ENCODE results near the gene LTC4S.

LTC4S gene

DNA sequence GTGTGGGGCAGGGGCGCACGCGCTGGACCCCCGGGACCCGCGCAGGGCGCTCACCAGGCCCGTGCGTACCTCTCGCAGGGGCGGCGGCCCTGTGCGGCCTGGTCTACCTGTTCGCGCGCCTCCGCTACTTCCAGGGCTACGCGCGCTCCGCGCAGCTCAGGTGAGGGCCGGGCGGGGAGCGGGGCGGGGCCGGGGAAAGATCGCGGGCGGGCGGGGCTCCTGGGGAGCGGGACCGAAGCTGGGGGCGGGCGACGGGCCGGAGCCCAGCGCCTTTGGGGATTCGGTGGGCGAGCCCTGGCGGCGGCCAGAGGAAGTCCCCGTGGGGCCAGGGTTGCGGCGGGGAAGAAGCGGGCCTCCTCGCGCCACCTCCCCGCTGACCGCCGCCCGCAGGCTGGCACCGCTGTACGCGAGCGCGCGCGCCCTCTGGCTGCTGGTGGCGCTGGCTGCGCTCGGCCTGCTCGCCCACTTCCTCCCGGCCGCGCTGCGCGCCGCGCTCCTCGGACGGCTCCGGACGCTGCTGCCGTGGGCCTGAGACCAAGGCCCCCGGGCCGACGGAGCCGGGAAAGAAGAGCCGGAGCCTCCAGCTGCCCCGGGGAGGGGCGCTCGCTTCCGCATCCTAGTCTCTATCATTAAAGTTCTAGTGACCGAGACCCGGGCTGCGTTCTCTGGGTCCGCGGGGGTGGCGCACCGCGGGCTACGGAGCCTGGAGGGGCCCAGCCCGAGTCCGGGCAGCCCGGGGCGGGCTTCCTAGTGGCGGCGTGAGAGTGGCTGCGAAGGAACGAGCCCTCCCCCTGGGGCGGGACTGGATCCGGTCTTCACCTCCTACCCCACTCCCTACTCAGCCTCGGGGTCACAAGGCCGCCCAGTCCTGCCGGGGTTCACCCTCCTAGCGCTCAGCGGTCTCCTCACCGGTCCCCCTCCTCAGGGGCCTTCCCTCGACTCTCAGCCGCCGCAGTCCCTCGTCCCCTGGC lies 2.4 kb downstream of the LTC4S start:
- DNase-seq: peak; percentile 45 to 67

DNA sequence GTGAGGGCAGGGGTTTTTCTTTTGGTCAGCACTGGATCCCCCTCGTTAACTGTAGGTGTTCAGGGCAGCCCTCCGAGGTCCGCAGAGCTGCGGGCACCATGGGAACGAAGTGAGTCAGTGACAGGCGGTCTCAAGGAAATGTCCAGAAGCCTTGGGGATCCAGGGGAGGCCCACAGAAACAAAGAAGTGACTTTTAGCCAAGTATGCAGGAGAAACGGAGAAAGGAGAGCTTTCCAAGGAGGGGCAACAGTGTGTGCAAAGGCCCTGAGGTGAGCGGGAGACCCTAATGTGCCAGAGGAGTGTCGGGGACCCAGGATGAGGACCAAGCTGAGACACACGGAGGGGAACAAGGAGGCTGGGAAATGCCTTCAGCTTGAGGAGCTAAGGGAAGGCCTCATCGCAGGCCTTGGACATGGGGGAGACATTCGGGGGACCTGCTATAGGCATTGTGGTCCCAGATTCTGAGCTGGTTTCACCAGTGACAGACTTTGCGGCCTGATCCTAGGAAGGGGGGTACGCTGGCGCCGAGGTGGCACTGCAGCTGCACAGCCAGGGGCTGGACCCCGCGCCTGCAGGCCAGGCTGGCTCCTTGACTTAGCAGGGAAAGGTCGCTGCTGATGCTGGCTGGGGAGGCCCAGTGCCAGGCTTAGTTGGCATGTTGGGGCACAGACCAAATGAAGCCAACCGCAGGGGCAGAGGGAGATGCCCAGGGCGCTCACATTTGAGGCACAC lies 3.3 kb downstream of the LTC4S start:
- DNase-seq: no peak

DNA sequence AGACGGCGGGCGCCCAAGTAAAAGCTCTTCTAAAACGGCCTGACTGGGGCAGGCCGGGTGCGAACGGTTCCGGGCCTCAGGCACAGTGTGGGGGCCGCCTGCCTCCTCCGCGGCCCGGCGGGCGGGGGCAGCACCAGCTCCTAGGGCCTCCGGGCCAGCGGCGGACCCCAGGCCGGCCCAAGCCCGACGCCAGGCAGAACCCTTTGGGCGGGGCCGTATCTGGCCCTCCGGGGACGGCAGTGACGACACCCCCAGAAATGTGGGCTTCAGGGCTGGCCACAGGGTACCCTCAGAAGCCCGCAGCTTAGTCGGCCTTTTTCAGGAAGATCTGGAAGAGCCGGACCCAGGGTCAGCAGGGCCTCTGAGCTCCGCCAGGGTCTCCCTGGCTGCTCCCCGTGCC lies 4.0 kb downstream of the LTC4S start:
- DNase-seq: no peak

DNA sequence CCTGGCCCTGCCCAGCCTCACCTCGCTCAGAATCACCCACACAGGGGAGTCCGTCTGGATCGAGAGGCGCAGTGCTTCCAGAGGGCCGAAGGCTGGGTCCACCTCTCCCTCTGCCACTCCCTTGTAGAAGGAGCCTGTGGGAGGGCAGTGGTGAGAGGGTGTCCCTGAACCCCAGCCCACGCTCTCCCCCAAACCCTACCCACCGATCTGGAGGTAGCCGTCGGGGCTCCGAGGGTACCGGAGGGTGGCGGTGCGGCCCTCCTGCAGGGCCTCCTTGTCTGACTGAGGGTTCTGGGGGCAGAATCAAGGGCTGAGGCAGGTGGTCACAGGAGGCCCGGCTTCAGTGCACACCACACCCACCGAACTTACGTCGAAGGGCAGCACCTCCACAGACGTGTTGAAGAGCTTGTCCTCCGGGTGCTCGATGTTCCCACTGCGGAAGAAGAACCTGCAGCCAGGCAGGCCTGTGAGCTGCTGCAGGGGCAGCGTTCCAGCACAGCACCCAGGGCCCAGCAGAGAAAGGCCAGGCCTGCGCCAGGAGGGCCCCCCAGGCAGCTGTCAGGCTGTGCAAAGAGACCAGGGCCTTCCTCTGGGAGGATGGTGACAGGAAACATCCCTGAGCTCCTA lies 4.5 kb downstream of the LTC4S start:
- DNase-seq: no peak

DNA sequence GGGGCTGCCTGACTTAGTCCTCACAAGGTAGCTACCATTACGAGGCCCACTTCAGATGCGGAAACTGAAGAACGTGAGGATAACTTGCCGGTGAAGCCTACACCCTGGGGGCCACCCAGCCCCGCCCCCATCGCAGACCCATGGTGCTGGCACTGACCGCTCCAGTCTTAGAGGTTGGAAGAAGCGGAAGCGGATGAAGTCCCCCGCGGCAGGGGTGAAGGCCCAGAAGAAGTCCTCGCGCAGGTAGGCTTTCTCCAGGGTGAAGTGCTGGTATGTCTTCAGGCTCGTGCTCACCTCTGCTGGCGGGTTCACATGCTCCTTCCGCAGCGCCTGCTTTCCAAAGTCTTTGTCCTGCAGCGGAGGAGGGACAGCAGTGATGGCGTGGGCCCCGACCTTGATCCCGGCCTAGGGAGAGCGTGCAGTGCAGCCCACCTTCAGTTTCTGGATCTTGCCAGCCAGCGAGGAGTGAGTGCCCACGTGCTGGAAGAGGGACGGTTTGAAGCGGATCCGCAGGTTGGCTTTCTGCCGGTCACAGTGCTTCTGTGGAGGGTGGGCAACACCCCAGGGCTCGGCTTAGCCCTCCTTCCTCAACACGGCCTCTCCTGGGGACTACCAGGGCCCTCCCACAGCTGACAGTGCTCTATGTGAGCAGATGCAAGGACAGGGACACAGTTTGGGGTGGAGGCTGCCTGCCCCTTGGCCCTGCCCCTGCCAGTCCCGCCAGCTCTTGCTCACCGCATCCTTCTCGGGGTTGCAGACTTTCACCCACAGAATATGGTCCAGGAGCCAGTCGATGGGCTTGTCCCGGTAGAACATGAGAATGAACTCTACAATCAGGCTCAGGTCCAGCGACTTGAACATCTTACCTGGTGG lies 5.2 kb downstream of the LTC4S start:
- DNase-seq: no peak

DNA sequence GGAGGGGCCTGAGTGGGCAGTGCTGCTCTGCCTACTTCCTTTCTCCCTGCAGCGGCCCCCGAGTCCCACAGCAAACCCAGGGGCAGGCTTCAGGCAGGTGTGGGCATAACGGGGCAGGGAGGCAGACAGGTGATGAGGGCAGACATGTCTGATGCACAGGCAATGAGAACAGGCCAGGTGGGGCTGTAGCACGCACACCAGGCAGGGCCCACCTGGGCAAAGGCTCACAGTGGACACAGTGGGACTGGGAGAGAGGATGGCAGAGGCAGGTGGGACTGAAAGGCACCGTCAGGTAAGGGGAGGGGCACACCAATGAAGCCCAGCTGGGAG lies 5.8 kb downstream of the LTC4S start:
- DNase-seq: no peak

DNA sequence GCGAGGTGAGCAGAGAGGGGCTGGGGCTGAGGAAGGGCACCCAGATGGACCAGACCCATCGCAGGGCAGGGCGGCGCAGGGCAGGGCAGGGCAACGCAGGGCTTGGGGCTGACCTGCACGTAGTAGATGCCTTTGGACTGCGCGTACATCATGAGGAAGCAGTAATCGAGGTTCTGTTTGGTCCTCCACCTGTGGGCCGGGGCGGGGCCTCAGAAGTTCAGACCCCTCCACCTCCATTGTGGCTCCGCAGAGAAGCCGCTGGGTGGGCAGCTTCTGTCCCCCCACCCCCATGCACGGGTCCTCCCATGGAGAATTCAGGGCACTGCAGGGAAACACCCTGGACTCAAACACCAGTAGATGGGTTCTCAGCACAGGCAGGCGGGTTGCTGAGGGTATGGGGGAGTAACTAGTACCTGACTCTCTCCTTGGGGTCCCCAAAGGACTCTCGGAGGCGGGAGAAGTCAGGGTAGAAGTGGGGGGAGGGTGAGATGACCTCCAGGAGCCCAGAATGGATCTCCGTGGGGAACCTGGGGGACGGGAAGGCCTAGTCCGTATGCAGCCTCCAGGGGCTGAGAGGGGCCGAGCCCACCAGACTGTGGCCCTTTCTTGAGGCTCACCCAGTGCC lies 6.4 kb downstream of the LTC4S start:
- no peak for DNase-seq

DNA sequence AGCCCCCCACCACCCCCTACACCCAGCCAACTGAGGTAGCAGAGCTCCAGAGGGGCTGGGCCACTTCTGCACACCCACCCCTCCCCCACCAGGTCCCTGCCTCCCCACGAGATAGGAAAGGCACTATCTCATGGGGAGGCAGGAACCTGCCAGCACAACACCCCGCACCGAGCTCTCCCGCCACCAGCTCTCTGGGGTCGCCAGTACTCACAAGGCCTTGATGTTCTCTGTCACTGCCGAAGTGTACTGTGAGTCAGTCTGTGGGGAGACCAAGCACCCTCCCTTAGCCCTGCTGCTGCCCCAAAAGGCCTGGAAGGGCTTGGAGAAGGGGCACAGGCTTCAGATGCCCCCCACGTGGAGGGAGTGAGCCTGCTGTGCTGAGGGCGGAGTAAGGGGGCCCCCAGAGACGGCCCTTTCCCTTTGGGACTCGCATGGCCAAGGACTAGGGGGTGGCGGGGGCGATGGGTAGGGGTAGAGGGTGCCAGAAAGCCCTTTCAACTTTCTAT lies 7.0 kb downstream of the LTC4S start:
- no peak for DNase-seq

DNA sequence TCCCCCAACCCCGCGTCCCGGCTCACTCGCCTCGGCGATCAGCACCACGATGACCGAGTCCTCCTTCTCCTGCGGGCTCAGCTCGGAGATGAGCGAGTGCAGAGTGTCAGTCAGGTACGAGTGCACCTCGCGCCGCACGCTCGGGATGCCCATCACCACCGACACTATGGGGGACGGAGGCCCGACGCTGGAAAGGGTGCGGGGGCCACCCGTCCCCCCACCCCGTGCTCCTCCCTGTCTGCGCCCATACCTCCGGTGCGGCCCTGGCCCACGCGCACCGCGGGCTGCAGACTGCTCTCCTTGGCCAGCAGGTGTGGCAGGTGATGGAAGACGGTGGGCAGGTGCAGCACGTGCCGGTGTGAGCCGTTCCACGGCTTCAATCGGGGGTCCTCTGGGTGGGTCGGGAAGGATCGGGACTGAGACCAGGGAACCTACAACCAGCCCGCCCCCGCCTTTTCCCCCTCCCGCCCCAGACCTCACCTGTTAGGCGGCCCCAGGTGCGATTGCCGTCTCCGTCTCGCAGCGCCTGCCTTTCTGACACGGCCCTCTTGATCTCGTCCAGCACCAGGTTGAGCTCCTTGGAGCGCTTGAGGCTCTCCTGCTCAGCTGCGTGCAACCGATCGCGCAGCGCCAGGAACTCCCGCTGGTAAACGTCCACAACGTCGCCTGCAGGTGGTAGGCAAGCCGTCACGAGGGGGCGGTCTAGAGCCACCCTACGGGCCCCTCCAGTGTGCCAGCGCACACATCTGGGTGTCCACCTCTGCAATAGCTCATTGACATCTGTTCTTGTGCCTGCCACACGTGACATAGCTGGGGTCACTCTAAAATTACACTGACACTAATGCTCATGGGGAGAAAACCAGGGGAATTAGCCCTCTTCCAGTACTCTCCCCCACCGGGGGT lies 7.8 kb downstream of the LTC4S start:
- no peak for DNase-seq

DNA sequence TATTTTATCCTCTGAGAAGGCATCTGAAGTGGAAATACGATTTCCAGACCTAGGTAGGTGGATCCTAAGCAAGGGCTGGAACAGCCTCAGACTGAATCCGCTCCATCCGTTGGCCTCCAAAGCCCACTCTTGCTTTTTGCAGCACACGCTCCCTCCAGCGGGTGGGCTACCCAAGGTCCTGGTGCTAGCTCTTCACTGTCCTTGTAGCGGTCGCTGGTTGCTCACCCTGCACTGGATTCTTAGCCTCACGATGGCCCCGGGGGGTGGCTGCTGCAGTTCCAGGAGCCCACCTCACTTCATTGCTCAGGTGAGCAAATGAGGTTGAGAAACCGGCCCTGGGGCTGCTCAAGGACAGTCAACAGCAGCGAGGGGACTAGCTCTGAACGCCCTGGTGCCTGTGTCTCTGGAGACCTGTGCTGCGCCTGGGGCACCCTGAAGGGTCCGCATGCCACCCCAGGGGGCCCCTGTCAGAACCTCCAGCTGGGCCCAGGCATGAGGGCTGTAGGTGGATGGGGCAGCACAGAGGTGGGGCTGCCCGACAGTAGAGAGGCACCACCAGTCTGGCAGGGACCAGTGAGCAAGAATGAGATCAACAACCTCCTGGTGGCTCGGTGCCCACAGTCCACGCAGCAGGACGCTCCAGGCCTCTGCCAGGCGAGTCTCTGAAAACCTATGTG lies 8.6 kb downstream of the LTC4S start:
- DNase-seq: no peak

DNA sequence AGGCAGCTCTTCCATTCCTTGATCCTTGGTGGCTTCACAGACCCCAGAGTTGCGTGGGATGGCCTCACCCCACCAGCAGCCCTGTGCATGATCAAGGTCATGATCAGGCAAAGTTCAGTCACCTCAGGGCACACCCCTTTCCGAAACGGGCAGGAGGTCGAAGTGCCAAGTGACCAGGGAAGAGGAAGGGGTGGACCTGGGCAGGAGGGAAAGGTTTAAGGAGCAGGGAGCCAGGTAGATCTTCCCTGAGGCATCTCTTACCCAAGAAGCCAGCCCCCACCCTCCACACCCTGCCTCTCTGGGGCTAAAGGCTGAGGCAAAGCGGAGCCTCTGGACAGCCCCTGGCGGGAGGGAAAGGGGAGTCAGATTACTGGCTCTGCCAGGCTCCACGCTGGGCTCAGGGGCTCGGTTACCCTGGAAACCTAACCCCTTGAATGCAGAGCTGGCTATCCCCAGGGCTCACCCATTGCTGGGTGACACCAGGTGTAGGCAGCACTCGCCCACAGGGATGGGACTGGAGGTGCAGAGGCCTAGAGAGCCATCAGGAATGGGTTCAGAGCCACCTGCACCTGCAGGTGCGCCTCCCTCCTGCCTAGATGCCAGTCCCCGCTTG lies 9.3 kb downstream of the LTC4S start:
- DNase-seq: no peak

DNA sequence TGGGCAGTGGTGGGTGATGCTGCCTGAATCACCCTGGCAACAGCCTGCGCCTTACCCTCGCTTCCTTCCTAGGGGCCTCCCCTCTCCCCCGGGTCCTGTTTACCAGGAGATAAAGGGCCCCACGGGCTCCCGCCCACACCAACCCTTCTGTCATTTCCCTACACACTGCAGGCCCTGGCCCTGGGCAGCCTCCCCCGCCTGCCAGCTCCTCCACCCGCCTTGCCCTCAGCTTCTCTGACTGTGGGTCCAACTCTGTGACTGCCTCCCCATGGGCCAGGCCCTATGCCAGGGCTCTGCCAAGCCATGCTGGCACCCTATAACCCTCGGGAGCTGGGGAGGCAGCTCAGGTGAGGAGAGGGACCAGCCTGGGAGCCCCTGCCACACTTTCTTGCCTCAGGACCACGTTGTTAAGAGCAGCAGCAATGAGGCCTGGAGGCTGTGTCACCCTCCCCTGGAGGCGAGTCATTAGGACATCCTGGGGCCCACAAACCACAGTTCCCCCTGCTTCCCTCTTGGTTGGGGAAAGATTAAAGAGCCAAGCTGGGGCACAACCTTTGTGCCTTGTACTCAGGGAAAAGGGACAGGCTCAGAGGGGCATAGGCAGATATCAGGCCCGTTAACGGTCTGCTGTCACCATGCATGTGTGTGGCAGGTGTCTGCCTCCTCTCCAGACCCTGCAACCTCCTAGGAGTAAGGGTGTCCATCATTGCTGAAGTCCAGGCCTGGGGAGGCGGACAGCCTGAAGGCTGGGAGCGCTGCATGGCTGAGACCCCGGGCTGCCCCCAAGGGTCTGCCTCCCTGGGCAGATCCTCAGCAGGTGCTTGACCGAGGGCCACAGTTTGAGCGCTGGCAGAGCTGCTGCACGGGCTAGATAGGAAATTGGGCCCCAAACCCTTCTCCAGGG lies 10.1 kb downstream of the LTC4S start:
- no peak for DNase-seq

DNA sequence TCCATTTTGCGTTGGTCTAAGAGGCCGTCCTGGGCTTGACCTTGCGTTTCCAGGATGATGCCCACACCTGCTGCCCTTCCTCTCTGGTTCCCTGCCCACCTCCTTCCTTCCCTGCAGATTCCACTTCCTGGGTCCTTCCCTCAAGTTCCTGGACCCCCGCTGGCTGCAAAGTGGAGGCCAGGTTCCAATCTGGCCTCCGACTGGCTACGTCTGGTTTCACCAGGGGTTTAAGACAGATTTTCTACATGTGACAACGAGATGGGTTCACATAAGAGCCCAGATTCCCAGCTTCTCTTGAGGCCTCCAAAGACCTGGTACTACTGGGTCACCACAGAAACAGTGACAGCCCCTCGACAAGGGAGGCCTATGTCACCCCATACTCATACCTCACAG lies 10.8 kb downstream of the LTC4S start:
- DNase-seq: no peak

DNA sequence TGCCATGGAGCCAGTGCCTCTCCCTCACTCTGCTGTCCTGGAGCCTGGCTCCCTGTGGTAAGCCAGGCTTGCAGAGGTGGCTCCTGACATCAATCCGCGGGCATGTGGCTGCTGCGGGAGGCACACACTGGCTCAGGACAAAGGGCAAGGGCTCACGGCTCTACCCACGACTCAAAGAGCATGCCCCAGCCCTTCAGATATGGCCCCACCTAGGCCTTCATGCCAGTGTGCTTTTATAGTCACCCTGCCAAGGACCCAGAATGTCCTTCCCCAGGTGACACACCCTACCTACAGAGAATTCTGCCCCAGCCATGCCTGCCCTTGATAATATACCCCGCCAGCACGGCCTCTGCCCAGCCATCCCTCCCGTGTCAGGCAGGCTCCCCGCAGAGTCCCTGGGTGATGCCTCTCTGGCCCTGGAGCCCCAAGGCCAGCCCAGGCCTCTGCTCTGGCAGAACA lies 11.3 kb downstream of the LTC4S start:
- no peak for DNase-seq

DNA sequence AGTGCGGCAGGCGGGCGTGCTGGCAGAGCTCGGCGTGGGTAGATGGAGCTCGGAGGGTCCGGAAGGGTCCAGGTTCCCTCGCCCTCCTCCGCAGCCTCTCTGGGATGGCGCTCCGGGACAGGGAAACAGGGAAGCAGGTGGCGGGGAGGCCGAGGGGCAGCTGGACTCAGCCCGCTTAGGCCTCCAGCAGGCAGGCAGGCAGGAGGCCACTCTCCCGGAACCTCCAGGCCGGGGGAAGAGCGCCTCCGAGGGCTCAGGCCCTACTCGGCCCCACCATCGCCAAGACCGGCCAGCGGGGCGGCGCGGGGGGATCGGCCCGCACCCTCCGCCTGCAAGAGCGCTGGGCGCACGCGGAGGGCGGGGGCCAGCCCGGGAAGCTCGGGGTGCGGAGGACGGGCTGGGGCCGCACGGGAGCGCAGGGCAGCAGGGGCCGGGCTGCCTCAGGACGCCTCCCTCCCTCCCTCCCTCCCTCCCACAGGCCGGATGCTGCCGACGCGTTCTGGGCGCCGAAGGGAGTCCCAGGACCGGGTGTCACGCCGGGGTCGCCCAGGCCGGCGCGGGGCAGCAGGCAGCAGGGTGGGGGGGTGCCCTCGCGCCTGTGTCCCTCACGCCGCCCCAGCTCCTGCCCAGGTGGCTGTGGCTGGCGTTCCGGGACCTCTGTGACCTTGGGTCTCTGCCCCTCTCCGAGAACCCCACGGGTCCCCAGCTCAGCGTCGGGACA lies 11.9 kb downstream of the LTC4S start:
- no peak for DNase-seq

DNA sequence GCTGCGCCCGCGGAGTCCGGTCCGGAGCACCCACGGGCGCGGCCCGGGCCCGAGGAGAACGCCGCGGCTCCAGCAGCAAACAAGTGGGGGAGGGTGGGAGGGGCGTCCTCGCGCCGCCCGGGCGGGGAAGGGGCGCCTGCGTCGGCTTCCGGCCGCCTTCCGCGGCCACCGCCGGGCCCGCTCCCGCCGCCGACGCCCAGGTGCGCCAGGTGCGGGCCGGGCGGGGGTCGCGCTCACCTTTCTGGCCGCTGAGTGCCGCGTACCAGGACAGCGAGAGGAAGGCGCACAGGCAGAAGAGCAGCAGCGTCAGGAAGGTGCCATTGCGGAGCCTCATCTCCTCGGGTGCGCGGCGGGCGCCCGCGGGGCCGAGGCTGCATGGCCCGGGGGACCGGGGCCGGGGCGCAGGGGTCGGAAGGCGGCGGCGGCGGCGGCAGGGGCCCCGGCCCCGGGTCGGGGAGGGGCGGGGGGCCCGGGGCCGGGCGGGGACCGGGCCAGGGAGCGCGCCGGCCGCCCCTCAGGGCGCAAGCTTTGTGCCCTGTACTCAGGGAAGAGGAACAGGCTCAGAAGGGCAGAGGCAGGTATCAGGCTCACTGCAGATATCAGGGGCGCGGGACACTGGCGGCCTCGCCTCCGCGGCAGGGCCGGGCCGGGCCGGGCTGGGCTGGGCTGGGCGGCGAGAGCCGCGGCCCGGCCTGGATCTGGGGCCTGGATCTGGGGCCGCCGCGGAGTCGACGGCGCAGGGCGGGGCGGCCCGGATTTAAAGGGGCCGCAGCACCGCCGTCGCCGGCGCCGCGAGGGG lies 12.7 kb downstream of the LTC4S start, which contains the start of gene MGAT4B:
Gene MGAT4B (minus strand): TSS at position 617 of the 799 bp plus-strand sequence. CDS start 283 bp downstream, at position 334.
- peak; percentile 26 to 35 for DNase-seq
